Measurements from ENCODE around the gene USP21. TPM values are rescaled to one million over a fixed set of nuclear protein-coding genes. Genes with fewer than 3 reads are reported as not detected.

The USP21 gene
- total and polyA plus RNA-seq, 9 of the 15 experiments (the other 6 are each of a cell fraction or from before 2014, with no cell fraction given) = 4.9 to 52.4 (median 21.6) TPM

DNA sequence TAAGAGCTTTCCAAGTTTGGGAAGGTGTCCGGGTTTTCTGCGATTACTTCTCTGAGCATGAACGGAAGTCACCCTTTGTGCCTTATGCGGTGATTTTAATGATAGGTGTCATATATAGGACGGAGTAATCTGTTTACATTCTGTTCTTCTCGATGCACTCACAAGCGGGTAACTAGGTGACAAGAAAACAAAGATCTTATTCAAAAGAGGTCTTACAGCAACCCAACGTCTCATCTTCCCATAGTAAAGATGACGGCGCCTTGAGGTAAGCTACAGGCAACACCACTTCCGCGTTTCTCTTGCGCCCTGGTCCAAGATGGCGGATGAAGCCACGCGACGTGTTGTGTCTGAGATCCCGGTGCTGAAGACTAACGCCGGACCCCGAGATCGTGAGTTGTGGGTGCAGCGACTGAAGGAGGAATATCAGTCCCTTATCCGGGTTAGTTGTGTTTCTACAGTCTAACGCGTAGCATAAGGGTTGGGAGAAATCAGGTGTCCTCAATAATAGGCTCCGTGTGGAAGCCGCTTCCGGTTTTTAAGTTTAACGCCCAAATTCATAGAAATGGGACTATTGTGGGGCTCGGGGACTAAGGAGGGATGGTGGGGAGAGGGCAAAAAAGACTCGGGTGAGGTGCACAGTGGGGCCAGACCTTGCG, 5.5 kb upstream of the USP21 start, which contains the start of gene UFC1 (continued):
- TF ChIP-seq, protein P1, sequence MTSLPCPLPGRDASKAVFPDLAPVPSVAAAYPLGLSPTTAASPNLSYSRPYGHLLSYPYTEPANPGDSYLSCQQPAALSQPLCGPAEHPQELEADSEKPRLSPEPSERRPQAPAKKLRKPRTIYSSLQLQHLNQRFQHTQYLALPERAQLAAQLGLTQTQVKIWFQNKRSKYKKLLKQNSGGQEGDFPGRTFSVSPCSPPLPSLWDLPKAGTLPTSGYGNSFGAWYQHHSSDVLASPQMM (CRISPR knock-in tag; IDR thresholded peaks at IDR 0.05) = no peak
- peak; percentile 72; the same call in 1 of the 2 replicates for TF ChIP-seq OTX1 (CRISPR knock-in tag; IDR thresholded peaks at IDR 0.05)
- TF ChIP-seq, protein P2, sequence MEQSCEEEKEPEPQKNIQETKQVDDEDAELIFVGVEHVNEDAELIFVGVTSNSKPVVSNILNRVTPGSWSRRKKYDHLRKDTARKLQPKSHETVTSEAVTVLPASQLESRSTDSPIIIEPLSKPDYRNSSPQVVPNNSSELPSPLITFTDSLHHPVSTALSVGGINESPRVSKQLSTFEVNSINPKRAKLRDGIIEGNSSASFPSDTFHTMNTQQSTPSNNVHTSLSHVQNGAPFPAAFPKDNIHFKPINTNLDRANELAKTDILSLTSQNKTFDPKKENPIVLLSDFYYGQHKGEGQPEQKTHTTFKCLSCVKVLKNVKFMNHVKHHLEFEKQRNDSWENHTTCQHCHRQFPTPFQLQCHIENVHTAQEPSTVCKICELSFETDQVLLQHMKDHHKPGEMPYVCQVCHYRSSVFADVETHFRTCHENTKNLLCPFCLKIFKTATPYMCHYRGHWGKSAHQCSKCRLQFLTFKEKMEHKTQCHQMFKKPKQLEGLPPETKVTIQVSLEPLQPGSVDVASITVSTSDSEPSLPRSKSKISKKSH (CRISPR knock-in tag; IDR thresholded peaks at IDR 0.05) = no peak
- TF ChIP-seq, protein P3, sequence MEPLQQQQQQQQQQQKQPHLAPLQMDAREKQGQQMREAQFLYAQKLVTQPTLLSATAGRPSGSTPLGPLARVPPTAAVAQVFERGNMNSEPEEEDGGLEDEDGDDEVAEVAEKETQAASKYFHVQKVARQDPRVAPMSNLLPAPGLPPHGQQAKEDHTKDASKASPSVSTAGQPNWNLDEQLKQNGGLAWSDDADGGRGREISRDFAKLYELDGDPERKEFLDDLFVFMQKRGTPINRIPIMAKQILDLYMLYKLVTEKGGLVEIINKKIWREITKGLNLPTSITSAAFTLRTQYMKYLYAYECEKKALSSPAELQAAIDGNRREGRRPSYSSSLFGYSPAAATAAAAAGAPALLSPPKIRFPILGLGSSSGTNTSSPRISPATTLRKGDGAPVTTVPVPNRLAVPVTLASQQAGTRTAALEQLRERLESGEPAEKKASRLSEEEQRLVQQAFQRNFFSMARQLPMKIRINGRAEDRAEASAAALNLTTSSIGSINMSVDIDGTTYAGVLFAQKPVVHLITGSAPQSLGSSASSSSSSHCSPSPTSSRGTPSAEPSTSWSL (CRISPR knock-in tag; IDR thresholded peaks at IDR 0.05; ENCODE audit: borderline replicate concordance) = no peak
- TF ChIP-seq EZH2 (IDR thresholded peaks at IDR 0.05; ENCODE audit: borderline replicate concordance, low read depth, low read length) = no peak
- TF ChIP-seq EP400 (IDR thresholded peaks at IDR 0.05) = peak; percentile 99
- no peak for TF ChIP-seq ZNF77 (CRISPR knock-in tag; IDR thresholded peaks at IDR 0.05)
- no peak for TF ChIP-seq ZNF444 (CRISPR knock-in tag; IDR thresholded peaks at IDR 0.05)
- TF ChIP-seq, protein P4, sequence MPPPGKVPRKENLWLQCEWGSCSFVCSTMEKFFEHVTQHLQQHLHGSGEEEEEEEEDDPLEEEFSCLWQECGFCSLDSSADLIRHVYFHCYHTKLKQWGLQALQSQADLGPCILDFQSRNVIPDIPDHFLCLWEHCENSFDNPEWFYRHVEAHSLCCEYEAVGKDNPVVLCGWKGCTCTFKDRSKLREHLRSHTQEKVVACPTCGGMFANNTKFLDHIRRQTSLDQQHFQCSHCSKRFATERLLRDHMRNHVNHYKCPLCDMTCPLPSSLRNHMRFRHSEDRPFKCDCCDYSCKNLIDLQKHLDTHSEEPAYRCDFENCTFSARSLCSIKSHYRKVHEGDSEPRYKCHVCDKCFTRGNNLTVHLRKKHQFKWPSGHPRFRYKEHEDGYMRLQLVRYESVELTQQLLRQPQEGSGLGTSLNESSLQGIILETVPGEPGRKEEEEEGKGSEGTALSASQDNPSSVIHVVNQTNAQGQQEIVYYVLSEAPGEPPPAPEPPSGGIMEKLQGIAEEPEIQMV (tag; conservative IDR thresholded peaks at IDR 0.05; ENCODE audit: low read depth) = no peak
- TF ChIP-seq KLF1 (tag; IDR thresholded peaks at IDR 0.05) = 0 out of 2 replicates have a peak, but pooled peaks have one; percentile 16
- no peak for TF ChIP-seq ETS2 (tag; IDR thresholded peaks at IDR 0.05; ENCODE audit: borderline replicate concordance, poor library complexity, severe bottlenecking)
- TF ChIP-seq, protein P5, sequence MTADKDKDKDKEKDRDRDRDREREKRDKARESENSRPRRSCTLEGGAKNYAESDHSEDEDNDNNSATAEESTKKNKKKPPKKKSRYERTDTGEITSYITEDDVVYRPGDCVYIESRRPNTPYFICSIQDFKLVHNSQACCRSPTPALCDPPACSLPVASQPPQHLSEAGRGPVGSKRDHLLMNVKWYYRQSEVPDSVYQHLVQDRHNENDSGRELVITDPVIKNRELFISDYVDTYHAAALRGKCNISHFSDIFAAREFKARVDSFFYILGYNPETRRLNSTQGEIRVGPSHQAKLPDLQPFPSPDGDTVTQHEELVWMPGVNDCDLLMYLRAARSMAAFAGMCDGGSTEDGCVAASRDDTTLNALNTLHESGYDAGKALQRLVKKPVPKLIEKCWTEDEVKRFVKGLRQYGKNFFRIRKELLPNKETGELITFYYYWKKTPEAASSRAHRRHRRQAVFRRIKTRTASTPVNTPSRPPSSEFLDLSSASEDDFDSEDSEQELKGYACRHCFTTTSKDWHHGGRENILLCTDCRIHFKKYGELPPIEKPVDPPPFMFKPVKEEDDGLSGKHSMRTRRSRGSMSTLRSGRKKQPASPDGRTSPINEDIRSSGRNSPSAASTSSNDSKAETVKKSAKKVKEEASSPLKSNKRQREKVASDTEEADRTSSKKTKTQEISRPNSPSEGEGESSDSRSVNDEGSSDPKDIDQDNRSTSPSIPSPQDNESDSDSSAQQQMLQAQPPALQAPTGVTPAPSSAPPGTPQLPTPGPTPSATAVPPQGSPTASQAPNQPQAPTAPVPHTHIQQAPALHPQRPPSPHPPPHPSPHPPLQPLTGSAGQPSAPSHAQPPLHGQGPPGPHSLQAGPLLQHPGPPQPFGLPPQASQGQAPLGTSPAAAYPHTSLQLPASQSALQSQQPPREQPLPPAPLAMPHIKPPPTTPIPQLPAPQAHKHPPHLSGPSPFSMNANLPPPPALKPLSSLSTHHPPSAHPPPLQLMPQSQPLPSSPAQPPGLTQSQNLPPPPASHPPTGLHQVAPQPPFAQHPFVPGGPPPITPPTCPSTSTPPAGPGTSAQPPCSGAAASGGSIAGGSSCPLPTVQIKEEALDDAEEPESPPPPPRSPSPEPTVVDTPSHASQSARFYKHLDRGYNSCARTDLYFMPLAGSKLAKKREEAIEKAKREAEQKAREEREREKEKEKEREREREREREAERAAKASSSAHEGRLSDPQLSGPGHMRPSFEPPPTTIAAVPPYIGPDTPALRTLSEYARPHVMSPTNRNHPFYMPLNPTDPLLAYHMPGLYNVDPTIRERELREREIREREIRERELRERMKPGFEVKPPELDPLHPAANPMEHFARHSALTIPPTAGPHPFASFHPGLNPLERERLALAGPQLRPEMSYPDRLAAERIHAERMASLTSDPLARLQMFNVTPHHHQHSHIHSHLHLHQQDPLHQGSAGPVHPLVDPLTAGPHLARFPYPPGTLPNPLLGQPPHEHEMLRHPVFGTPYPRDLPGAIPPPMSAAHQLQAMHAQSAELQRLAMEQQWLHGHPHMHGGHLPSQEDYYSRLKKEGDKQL (CRISPR knock-in tag; IDR thresholded peaks at IDR 0.05; ENCODE audit: borderline replicate concordance) = no peak
- TF ChIP-seq JUN (IDR thresholded peaks at IDR 0.05; ENCODE audit: borderline replicate concordance, low read depth, low read length) = no peak
- peak; percentile 76; the same call in 1 of the 2 replicates for TF ChIP-seq JUN (CRISPR knock-in tag; IDR thresholded peaks at IDR 0.05; ENCODE audit: borderline replicate concordance)
- peak; percentile 94 for TF ChIP-seq LCOR (CRISPR knock-in tag; IDR thresholded peaks at IDR 0.05)
- no peak for TF ChIP-seq ZC3H4 (CRISPR knock-in tag; IDR thresholded peaks at IDR 0.05; ENCODE audit: borderline replicate concordance)
